ENCODE data around the gene CYS1. TPM values are rescaled to one million over a fixed set of nuclear protein-coding genes. Genes with fewer than 3 reads are reported as not detected.
A peak's percentile ranks its signal among the peaks of the same experiment; 100 is the strongest.

Gene CYS1
- polyA plus RNA-seq, 2 of the 4 experiments (the other 2 are of a cell fraction): 0.68 to 1.1 TPM

GRCh38 chr2:10057231-10058107, 22.7 kb downstream of the CYS1 start:
- Histone ChIP-seq H3K4me1 (no peaks in the 10 kb centered on the region), H3K9me3 (no peaks in the 10 kb centered on the region), H3K4me3 (no peak overlapping the region), H3K27ac (no peak overlapping the region), H3K4me2 (no peak overlapping the region)
- TF ChIP-seq, protein P1, sequence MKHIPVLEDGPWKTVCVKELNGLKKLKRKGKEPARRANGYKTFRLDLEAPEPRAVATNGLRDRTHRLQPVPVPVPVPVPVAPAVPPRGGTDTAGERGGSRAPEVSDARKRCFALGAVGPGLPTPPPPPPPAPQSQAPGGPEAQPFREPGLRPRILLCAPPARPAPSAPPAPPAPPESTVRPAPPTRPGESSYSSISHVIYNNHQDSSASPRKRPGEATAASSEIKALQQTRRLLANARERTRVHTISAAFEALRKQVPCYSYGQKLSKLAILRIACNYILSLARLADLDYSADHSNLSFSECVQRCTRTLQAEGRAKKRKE (CRISPR knock-in tag; IDR thresholded peaks at IDR 0.05; ENCODE audit: low read depth): no peak
- no peak for TF ChIP-seq TP53 (CRISPR knock-in tag; IDR thresholded peaks at IDR 0.05)
- TF ChIP-seq CBX8 (IDR thresholded peaks at IDR 0.05): no peak
- no peak for TF ChIP-seq SREBF2 (IDR thresholded peaks at IDR 0.05)
- no peak for TF ChIP-seq ESRRA (IDR thresholded peaks at IDR 0.05; ENCODE audit: borderline replicate concordance, low read length)
- no peak for TF ChIP-seq FOXS1 (CRISPR knock-in tag; IDR thresholded peaks at IDR 0.05)
- TF ChIP-seq HOXB5 (CRISPR knock-in tag; IDR thresholded peaks at IDR 0.05): no peak
- TF ChIP-seq TFCP2L1 (CRISPR knock-in tag; IDR thresholded peaks at IDR 0.05): no peak
- TF ChIP-seq, protein P2, sequence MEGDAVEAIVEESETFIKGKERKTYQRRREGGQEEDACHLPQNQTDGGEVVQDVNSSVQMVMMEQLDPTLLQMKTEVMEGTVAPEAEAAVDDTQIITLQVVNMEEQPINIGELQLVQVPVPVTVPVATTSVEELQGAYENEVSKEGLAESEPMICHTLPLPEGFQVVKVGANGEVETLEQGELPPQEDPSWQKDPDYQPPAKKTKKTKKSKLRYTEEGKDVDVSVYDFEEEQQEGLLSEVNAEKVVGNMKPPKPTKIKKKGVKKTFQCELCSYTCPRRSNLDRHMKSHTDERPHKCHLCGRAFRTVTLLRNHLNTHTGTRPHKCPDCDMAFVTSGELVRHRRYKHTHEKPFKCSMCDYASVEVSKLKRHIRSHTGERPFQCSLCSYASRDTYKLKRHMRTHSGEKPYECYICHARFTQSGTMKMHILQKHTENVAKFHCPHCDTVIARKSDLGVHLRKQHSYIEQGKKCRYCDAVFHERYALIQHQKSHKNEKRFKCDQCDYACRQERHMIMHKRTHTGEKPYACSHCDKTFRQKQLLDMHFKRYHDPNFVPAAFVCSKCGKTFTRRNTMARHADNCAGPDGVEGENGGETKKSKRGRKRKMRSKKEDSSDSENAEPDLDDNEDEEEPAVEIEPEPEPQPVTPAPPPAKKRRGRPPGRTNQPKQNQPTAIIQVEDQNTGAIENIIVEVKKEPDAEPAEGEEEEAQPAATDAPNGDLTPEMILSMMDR (IDR thresholded peaks at IDR 0.05): no peak
- no peak for TF ChIP-seq NPAS2 (CRISPR knock-in tag; IDR thresholded peaks at IDR 0.05; ENCODE audit: borderline replicate concordance)
- TF ChIP-seq, protein P3, sequence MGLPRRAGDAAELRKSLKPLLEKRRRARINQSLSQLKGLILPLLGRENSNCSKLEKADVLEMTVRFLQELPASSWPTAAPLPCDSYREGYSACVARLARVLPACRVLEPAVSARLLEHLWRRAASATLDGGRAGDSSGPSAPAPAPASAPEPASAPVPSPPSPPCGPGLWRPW (IDR thresholded peaks at IDR 0.05): no peak
- TF ChIP-seq EHMT2 (IDR thresholded peaks at IDR 0.05; ENCODE audit: low read depth): no peak
- no peak for TF ChIP-seq PHF8 (IDR thresholded peaks at IDR 0.05; ENCODE audit: borderline replicate concordance, low read depth)
- no peak for TF ChIP-seq CHD4 (IDR thresholded peaks at IDR 0.05; ENCODE audit: borderline replicate concordance)
- no peak for TF ChIP-seq NR3C1 (IDR thresholded peaks at IDR 0.05)
- TF ChIP-seq EP300 (IDR thresholded peaks at IDR 0.05): no peak
- TF ChIP-seq, protein P4, sequence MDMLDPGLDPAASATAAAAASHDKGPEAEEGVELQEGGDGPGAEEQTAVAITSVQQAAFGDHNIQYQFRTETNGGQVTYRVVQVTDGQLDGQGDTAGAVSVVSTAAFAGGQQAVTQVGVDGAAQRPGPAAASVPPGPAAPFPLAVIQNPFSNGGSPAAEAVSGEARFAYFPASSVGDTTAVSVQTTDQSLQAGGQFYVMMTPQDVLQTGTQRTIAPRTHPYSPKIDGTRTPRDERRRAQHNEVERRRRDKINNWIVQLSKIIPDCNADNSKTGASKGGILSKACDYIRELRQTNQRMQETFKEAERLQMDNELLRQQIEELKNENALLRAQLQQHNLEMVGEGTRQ (IDR thresholded peaks at IDR 0.05): no peak
- TF ChIP-seq KDM5A (IDR thresholded peaks at IDR 0.05): no peak
- TF ChIP-seq POLR2A (IDR thresholded peaks at IDR 0.05; ENCODE audit: low read length): no peak
- DNase-seq (ENCODE audit: low read depth in 1 of 2, low spot score in 1 of 2) (no peak), FAIRE-seq (no peak), ATAC-seq (peak in 1 of 2 experiments; percentile 16; a peak in 3 of 6 replicates)
- ChIA-PET CTCF (interaction anchor here (0.8 to 6.5 kb wide), 10 partner anchors 10 to 378 kb away, joined by 3 to 103 read pairs (median 8); partner anchors contain the start of gene TAF1B), POLR2A (no interaction called here)
- 82% methylated on average over 27 of the region's 28 CpGs for WGBS (ENCODE audit: missing lambda C conversion rate)

- CTCF ChIA-PET: interaction anchor here (1.2 to 6.5 kb wide), 7 partner anchors 9 to 257 kb away, joined by 5 to 103 read pairs (median 11); no protein-coding TSS in a partner anchor
- 82% methylated on average over 11 of the region's 11 CpGs for WGBS (ENCODE audit: missing lambda C conversion rate)
- H3K4me1 ChIP-seq: no peaks in the 10 kb centered on the region
- no peak overlapping the region for H3K4me3 ChIP-seq
- FAIRE-seq (no peak), ATAC-seq (no peak), DNase-seq (ENCODE audit: low read depth in 1 of 2, low spot score in 1 of 2) (no peak)
- TF ChIP-seq HOXB5 (CRISPR knock-in tag; IDR thresholded peaks at IDR 0.05) (no peak), CEBPB (IDR thresholded peaks at IDR 0.05) (no peak), RARB (CRISPR knock-in tag; IDR thresholded peaks at IDR 0.05) (no peak), RNF2 (IDR thresholded peaks at IDR 0.05; ENCODE audit: borderline replicate concordance, low read depth) (no peak), NPAS2 (CRISPR knock-in tag; IDR thresholded peaks at IDR 0.05; ENCODE audit: borderline replicate concordance) (no peak), EP300 (IDR thresholded peaks at IDR 0.05) (no peak), CBX8 (IDR thresholded peaks at IDR 0.05) (no peak), RFX5 (IDR thresholded peaks at IDR 0.05) (no peak)
- TF ChIP-seq, protein P5, sequence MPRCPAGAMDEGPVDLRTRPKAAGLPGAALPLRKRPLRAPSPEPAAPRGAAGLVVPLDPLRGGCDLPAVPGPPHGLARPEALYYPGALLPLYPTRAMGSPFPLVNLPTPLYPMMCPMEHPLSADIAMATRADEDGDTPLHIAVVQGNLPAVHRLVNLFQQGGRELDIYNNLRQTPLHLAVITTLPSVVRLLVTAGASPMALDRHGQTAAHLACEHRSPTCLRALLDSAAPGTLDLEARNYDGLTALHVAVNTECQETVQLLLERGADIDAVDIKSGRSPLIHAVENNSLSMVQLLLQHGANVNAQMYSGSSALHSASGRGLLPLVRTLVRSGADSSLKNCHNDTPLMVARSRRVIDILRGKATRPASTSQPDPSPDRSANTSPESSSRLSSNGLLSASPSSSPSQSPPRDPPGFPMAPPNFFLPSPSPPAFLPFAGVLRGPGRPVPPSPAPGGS (IDR thresholded peaks at IDR 0.05): no peak
- H3K4me2 ChIP-seq: no peak overlapping the region
- H3K9me3 ChIP-seq: no peaks in the 10 kb centered on the region
- POLR2A ChIA-PET: no interaction called here
- H3K27ac ChIP-seq: no peak overlapping the region
These were observed 23.8 kb downstream of the CYS1 start for GRCh38 chr2:10056439-10056838.
